Measurements from ENCODE around the gene HK1.

HK1 gene

GRCh38 chr10:69382382-69383117, 104.3 kb downstream of the HK1 start:
- DNase-seq = no peak

- no peak for DNase-seq
These were observed 105.3 kb downstream of the HK1 start for GRCh38 chr10:69383558-69383957.

- DNase-seq = no peak
These were observed 106.0 kb downstream of the HK1 start for GRCh38 chr10:69384320-69384719.

GRCh38 chr10:69385454-69386350, 107.4 kb downstream of the HK1 start:
- DNase-seq = peak in 1 of 2 experiments; percentile 8

- DNase-seq = no peak
These were observed 109.2 kb downstream of the HK1 start for GRCh38 chr10:69387500-69387899.

GRCh38 chr10:69388488-69388887, 110.2 kb downstream of the HK1 start:
- no peak for DNase-seq

- no peak for DNase-seq
These were observed 111.7 kb downstream of the HK1 start for GRCh38 chr10:69389827-69390490.

GRCh38 chr10:69391158-69391557, 112.9 kb downstream of the HK1 start:
- peak; percentile 10 to 25 for DNase-seq

GRCh38 chr10:69392481-69393000, 114.2 kb downstream of the HK1 start:
- DNase-seq = peak; percentile 69 to 73

GRCh38 chr10:69394020-69394419, 115.7 kb downstream of the HK1 start:
- no peak for DNase-seq

- no peak for DNase-seq
These were observed 119.7 kb downstream of the HK1 start for GRCh38 chr10:69397972-69398371.

GRCh38 chr10:69398466-69398865, 120.2 kb downstream of the HK1 start:
- no peak for DNase-seq

- DNase-seq = no peak
These were observed 122.6 kb downstream of the HK1 start for GRCh38 chr10:69400936-69401335.

- no peak for DNase-seq
These were observed 123.1 kb downstream of the HK1 start for GRCh38 chr10:69401416-69401815.

- no peak for DNase-seq
These were observed 124.1 kb downstream of the HK1 start for GRCh38 chr10:69402386-69402785.

- no peak for DNase-seq
These were observed 124.8 kb downstream of the HK1 start for GRCh38 chr10:69403066-69403465.

- DNase-seq = no peak
These were observed 125.2 kb downstream of the HK1 start for GRCh38 chr10:69403519-69403918.

GRCh38 chr10:69404786-69405185, 126.5 kb downstream of the HK1 start:
- no peak for DNase-seq

GRCh38 chr10:69405221-69405620, 126.9 kb downstream of the HK1 start:
- no peak for DNase-seq

- DNase-seq = no peak
These were observed 128.1 kb downstream of the HK1 start for GRCh38 chr10:69406302-69406811.

- no peak for DNase-seq
These were observed 128.7 kb downstream of the HK1 start for GRCh38 chr10:69406816-69407580.

GRCh38 chr10:69407621-69408301, 129.5 kb downstream of the HK1 start:
- peak in 1 of 2 experiments; percentile 27 for DNase-seq

All from NCI-H446 (cell line).